ENCODE measurements around the gene PHF12. TPM values are rescaled to one million over a fixed set of nuclear protein-coding genes. Genes with fewer than 3 reads are reported as not detected.
A peak's percentile ranks its signal among the peaks of the same experiment; 100 is the strongest.

The PHF12 gene
- total and polyA plus RNA-seq, 2 of the 13 experiments (the other 11 are each of a cell fraction or from before 2014, with no cell fraction given) = 9.8 to 17.1 TPM

GRCh38 chr17:28996554-28997096 is 45.3 kb upstream of the PHF12 start (continued):
- 0 out of 2 replicates have a peak, but pooled peaks have one; percentile 64 for TF ChIP-seq ZBTB3 (CRISPR knock-in tag; IDR thresholded peaks at IDR 0.05; ENCODE audit: borderline replicate concordance, low read depth)
- TF ChIP-seq ZNF770 (CRISPR knock-in tag; IDR thresholded peaks at IDR 0.05) = no peak
- TF ChIP-seq ETV5 (CRISPR knock-in tag; IDR thresholded peaks at IDR 0.05; ENCODE audit: borderline replicate concordance) = peak; percentile 55; the same call in 1 of the 2 replicates
- peak; percentile 41; the same call in 1 of the 2 replicates for TF ChIP-seq CTCF (CRISPR knock-in tag; IDR thresholded peaks at IDR 0.05)
- no peak for TF ChIP-seq JUND (CRISPR knock-in tag; IDR thresholded peaks at IDR 0.05)
- no peak for TF ChIP-seq HOXA9 (CRISPR knock-in tag; IDR thresholded peaks at IDR 0.05; ENCODE audit: borderline replicate concordance)
- no peak for TF ChIP-seq NFRKB (IDR thresholded peaks at IDR 0.05)
- TF ChIP-seq ZNF430 (CRISPR knock-in tag; IDR thresholded peaks at IDR 0.05) = peak; percentile 53; the same call in 1 of the 2 replicates
- TF ChIP-seq ARHGAP35 (CRISPR knock-in tag; IDR thresholded peaks at IDR 0.05; ENCODE audit: borderline replicate concordance) = no peak
- TF ChIP-seq SIN3A (IDR thresholded peaks at IDR 0.05; ENCODE audit: borderline replicate concordance, low read depth, low read length) = no peak
- no peak for TF ChIP-seq PRMT3 (CRISPR knock-in tag; IDR thresholded peaks at IDR 0.05; ENCODE audit: borderline replicate concordance, low read depth)
- peak; percentile 62; the same call in 1 of the 2 replicates for TF ChIP-seq ZNF263 (CRISPR knock-in tag; IDR thresholded peaks at IDR 0.05)
- TF ChIP-seq ZNF569 (CRISPR knock-in tag; IDR thresholded peaks at IDR 0.05; ENCODE audit: borderline replicate concordance) = no peak
- no peak for TF ChIP-seq FOXK2 (IDR thresholded peaks at IDR 0.05)
- no peak for TF ChIP-seq MTA3 (CRISPR knock-in tag; IDR thresholded peaks at IDR 0.05)
- no peak for TF ChIP-seq ZNF567 (CRISPR knock-in tag; IDR thresholded peaks at IDR 0.05; ENCODE audit: borderline replicate concordance)
- 0 out of 2 replicates have a peak, but pooled peaks have one; percentile 66 for TF ChIP-seq THAP7 (CRISPR knock-in tag; IDR thresholded peaks at IDR 0.05)
- no peak; the same call in 1 of the 2 replicates for TF ChIP-seq ZNF746 (CRISPR knock-in tag; IDR thresholded peaks at IDR 0.05)
- peak; percentile 69; the same call in 1 of the 2 replicates for TF ChIP-seq HOXA3 (CRISPR knock-in tag; IDR thresholded peaks at IDR 0.05)
- TF ChIP-seq THRA (CRISPR knock-in tag; IDR thresholded peaks at IDR 0.05; ENCODE audit: borderline replicate concordance) = peak; percentile 29; the same call in 1 of the 2 replicates
- TF ChIP-seq HOXA5 (CRISPR knock-in tag; IDR thresholded peaks at IDR 0.05) = no peak
- TF ChIP-seq IKZF1 (IDR thresholded peaks at IDR 0.05) = no peak
- TF ChIP-seq ZNF121 (CRISPR knock-in tag; IDR thresholded peaks at IDR 0.05) = no peak
- 0 out of 2 replicates have a peak, but pooled peaks have one; percentile 20 for TF ChIP-seq ZNF362 (CRISPR knock-in tag; IDR thresholded peaks at IDR 0.05; ENCODE audit: borderline replicate concordance)
